Right lobe of liver (tissue), 4 donors: ENCODE results near the gene KMT2E.

Source experiments
- CTCF ChIP-seq, 4 donors: fragments of 200-600 bp in 3 of 4; fragments of 450-650 bp in 1 of 4; IDR thresholded peaks; one replicate each; pipeline versions ENCODE4 v1.5.1 to v1.8.0; 2016 to 2022; ENCODE audit warnings: antibody characterized with exemption in 4 of 4, mild to moderate bottlenecking in 2 of 4
- POLR2A ChIP-seq: fragments of 450-650 bp; IDR thresholded peaks from one replicate; pipeline ENCODE4 v1.6.1; 2017; ENCODE audit warnings: antibody characterized with exemption, mild to moderate bottlenecking
- donor health status: DM: no; HTN: no; CAD: no.
- donor health status: DM: no; HTN: no; CAD: no.
- donor health status: DM: no; HTN: yes; CAD: no.

- TF ChIP-seq CTCF (IDR thresholded peaks at IDR 0.05) = no peak
- no peak for TF ChIP-seq POLR2A
These were observed 98.7 kb downstream of the KMT2E start for GRCh38 chr7:105112440-105113418.
